H1 (cell line): Measurements from ENCODE around the gene PLA2G10.

Experiments
- CHD1 ChIP-seq: IDR thresholded peaks from 2 replicates; pipeline ENCODE4 v1.6.1; 2012; ENCODE audit warnings: low read depth, low read length, improper control_type of control experiment
- CREB1 ChIP-seq: IDR thresholded peaks from 2 replicates; pipeline ENCODE4 v1.6.1; 2012; ENCODE audit warnings: inconsistent platforms
- GABPA ChIP-seq: IDR thresholded peaks from 2 replicates; pipeline ENCODE4 v1.6.1; 2011; ENCODE audit warnings: mild to moderate bottlenecking, low read length, moderate library complexity, borderline replicate concordance; ENCODE audit not compliant: insufficient read depth
- HDAC6 ChIP-seq: IDR thresholded peaks from one replicate; pipeline ENCODE4 v1.7.1; 2012; ENCODE audit warnings: low read depth, mild to moderate bottlenecking, inconsistent platforms, low read length, moderate library complexity
- JUN ChIP-seq: IDR thresholded peaks from 2 replicates; pipeline ENCODE4 v1.6.1; 2011; ENCODE audit warnings: low read depth, mild to moderate bottlenecking, improper control_type of control experiment, low read length
- KDM1A ChIP-seq: fragments of 200-600, 300-600 bp; sonication (generic); IDR thresholded peaks from 2 replicates; pipeline ENCODE4 v1.7.1; 2016; ENCODE audit warnings: mild to moderate bottlenecking, low read length, borderline replicate concordance
- POLR2A ChIP-seq, 2 experiments: IDR thresholded peaks; 1 replicate in 1 of 2; 2 replicates in 1 of 2; pipeline ENCODE4 v1.6.1; 2011; ENCODE audit warnings: low read depth in 2 of 2, low read length in 2 of 2, mild to moderate bottlenecking in 2 of 2; ENCODE audit errors: control extremely low read depth in 1 of 2
- POLR2AphosphoS5 ChIP-seq: IDR thresholded peaks from 2 replicates; pipeline ENCODE4 v1.6.1; 2011; ENCODE audit warnings: low read depth, low read length
- RFX5 ChIP-seq: IDR thresholded peaks from 2 replicates; pipeline ENCODE4 v1.6.1; 2011; ENCODE audit warnings: low read depth, low read length, improper control_type of control experiment, borderline replicate concordance
- TCF12 ChIP-seq: IDR thresholded peaks from 2 replicates; pipeline ENCODE4 v1.6.1; 2011; ENCODE audit warnings: low read depth, mild to moderate bottlenecking, low read length
- TEAD4 ChIP-seq: IDR thresholded peaks from 2 replicates; pipeline ENCODE4 v1.6.1; 2012; ENCODE audit warnings: low read depth, low read length, inconsistent platforms, mixed read lengths
- TF ChIP-seq, protein P1 (sequence below), 3 experiments: IDR thresholded peaks; 1 replicate in 2 of 3; 2 replicates in 1 of 3; pipeline versions ENCODE4 v1.5.1 to v1.6.1; 2011; ENCODE audit warnings: low read length in 3 of 3, mild to moderate bottlenecking in 3 of 3, inconsistent platforms in 2 of 3, low read depth in 1 of 3, moderate library complexity in 1 of 3; ENCODE audit not compliant: insufficient read depth in 1 of 3; ENCODE audit errors: control extremely low read depth in 1 of 3

DNA sequence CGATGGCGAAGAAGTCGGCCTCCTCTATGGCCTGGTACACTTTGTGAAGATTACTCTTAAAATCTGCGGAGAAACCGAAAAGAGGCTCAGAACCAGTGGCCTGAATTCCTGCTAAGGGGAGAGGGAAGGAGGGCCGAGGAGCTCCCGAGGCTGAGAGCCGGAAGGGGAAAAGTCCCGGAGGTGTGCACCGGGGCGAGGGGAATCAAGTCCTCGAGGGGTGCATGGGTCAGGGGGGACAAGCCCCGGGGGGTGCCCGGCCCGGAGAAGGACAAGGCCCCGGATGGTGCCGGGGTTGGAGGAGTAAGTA lies 64.5 kb downstream of the PLA2G10 start:
- TF ChIP-seq, protein P1, sequence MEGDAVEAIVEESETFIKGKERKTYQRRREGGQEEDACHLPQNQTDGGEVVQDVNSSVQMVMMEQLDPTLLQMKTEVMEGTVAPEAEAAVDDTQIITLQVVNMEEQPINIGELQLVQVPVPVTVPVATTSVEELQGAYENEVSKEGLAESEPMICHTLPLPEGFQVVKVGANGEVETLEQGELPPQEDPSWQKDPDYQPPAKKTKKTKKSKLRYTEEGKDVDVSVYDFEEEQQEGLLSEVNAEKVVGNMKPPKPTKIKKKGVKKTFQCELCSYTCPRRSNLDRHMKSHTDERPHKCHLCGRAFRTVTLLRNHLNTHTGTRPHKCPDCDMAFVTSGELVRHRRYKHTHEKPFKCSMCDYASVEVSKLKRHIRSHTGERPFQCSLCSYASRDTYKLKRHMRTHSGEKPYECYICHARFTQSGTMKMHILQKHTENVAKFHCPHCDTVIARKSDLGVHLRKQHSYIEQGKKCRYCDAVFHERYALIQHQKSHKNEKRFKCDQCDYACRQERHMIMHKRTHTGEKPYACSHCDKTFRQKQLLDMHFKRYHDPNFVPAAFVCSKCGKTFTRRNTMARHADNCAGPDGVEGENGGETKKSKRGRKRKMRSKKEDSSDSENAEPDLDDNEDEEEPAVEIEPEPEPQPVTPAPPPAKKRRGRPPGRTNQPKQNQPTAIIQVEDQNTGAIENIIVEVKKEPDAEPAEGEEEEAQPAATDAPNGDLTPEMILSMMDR (IDR thresholded peaks at IDR 0.05; ENCODE audit: control extremely low read depth in 1 of 3, insufficient read depth in 1 of 3, low read depth in 1 of 3, low read length in 3 of 3), result no peak; a peak in 1 of 4 replicates
- TF ChIP-seq POLR2AphosphoS5, result no peak
- TF ChIP-seq TEAD4, result no peak
- TF ChIP-seq HDAC6, result no peak
- no peak for TF ChIP-seq POLR2A (IDR thresholded peaks at IDR 0.05; ENCODE audit: control extremely low read depth in 1 of 2, low read depth in 2 of 2, low read length in 2 of 2)
- TF ChIP-seq RFX5, result no peak
- no peak for TF ChIP-seq JUN
- no peak for TF ChIP-seq CHD1
- no peak for TF ChIP-seq GABPA
- TF ChIP-seq KDM1A, result no peak
- TF ChIP-seq TCF12, result no peak
- TF ChIP-seq CREB1, result no peak
